ENCODE measurements around the gene DOK6. TPM values are rescaled to one million over a fixed set of nuclear protein-coding genes. Genes with fewer than 3 reads are reported as not detected.

Gene DOK6
- total RNA-seq, 2 donors from 2014 or later = 0.59 to 0.61 TPM

DNA sequence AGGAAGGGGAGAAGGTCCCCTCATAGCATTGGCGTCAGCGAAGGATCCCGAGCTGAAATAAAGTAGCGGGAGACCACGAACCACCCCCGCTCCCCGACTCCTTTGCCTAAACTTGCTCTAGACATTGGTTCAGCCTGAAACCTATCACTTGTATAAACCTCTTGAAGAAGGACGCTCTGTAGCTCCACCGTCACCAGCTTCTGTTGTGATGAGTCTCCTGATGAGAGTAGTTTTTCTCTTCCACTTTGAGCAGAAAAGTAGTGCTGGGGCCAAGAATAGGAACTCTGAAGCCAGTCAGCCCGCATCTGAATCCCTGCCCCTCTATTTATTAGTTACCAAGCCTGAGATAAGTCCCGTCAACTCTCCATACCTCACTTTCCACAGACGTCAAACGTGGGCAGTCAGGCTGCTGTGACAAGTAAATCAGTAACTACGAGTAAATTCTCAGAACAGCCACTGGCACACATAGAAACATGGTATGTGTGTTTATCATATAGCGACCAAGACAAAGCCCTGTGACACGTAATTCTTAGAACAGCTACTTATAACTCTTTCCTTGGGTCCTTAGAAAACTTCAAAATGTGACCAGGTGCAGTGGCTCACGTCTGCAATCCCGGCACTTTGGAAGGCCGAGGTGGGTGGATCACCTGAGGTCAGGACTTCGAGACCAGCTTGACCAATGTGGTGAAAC lies 485.3 kb downstream of the DOK6 start:
- Histone ChIP-seq H3K9ac (ENCODE audit: low read depth in 2 of 2, low read length in 2 of 2) (no peak overlapping the region), H3K4me3 (no peak overlapping the region), H3K27ac (no peak overlapping the region), H3K4me1 (no peaks in the 10 kb centered on the region), H3K27me3 (no peaks in the 10 kb centered on the region), H3K36me3 (no peaks in the 10 kb centered on the region), H3K9me3 (no peaks in the 10 kb centered on the region)
- no peak for DNase-seq
- TF ChIP-seq, protein P1, sequence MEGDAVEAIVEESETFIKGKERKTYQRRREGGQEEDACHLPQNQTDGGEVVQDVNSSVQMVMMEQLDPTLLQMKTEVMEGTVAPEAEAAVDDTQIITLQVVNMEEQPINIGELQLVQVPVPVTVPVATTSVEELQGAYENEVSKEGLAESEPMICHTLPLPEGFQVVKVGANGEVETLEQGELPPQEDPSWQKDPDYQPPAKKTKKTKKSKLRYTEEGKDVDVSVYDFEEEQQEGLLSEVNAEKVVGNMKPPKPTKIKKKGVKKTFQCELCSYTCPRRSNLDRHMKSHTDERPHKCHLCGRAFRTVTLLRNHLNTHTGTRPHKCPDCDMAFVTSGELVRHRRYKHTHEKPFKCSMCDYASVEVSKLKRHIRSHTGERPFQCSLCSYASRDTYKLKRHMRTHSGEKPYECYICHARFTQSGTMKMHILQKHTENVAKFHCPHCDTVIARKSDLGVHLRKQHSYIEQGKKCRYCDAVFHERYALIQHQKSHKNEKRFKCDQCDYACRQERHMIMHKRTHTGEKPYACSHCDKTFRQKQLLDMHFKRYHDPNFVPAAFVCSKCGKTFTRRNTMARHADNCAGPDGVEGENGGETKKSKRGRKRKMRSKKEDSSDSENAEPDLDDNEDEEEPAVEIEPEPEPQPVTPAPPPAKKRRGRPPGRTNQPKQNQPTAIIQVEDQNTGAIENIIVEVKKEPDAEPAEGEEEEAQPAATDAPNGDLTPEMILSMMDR (IDR thresholded peaks at IDR 0.05) = no peak
- intact Hi-C loops (cut with DNase I) = no loop called here

- Histone ChIP-seq H3K27me3 (no peaks in the 10 kb centered on the region), H3K9me3 (no peaks in the 10 kb centered on the region), H3K4me1 (no peaks in the 10 kb centered on the region), H3K36me3 (no peaks in the 10 kb centered on the region), H3K4me3 (no peak overlapping the region), H3K27ac (no peak overlapping the region), H3K9ac (ENCODE audit: low read depth in 2 of 2, low read length in 2 of 2) (no peak overlapping the region)
- no peak for DNase-seq
- intact Hi-C loops (cut with DNase I) = no loop called here
- TF ChIP-seq, protein P1 (IDR thresholded peaks at IDR 0.05) = no peak
These were observed 486.6 kb downstream of the DOK6 start for GRCh38 chr18:69887256-69887655.

DNA sequence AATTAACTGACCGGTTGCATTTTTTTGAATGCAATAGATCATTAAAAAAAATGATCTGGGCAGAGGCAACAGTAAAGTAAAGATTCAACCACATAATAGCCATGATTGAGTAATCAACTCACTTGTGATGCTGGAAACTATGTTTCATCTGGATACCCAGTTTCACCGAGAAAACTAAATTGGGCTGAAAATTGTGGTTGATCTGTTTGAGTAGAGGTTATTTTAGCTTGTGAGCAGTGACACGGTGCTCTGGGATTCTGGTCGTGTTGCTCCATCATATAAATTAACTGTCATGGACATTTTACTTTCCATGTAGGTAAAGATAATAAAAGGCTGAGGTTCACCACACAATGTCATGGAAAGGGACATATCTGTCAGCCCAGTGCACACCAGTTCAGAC lies 488.3 kb downstream of the DOK6 start:
- TF ChIP-seq, protein P1 (IDR thresholded peaks at IDR 0.05) = no peak
- intact Hi-C loops (cut with DNase I) = no loop called here
- H3K27me3 ChIP-seq = no peaks in the 10 kb centered on the region
- DNase-seq = no peak
- no peaks in the 10 kb centered on the region for H3K9me3 ChIP-seq
- no peak overlapping the region for H3K27ac ChIP-seq
- no peak overlapping the region for H3K4me3 ChIP-seq
- no peak overlapping the region for H3K9ac ChIP-seq (ENCODE audit: low read depth in 2 of 2, low read length in 2 of 2)
- H3K4me1 ChIP-seq = no peaks in the 10 kb centered on the region
- H3K36me3 ChIP-seq = no peaks in the 10 kb centered on the region

- Histone ChIP-seq H3K27me3 (no peaks in the 10 kb centered on the region), H3K27ac (no peak overlapping the region), H3K9me3 (no peaks in the 10 kb centered on the region), H3K36me3 (no peaks in the 10 kb centered on the region), H3K4me3 (no peak overlapping the region), H3K9ac (ENCODE audit: low read depth in 2 of 2, low read length in 2 of 2) (no peak overlapping the region), H3K4me1 (no peaks in the 10 kb centered on the region)
- intact Hi-C loops (cut with DNase I) = no loop called here
- TF ChIP-seq, protein P1 (IDR thresholded peaks at IDR 0.05) = no peak
- no peak for DNase-seq
These were observed 489.9 kb downstream of the DOK6 start for GRCh38 chr18:69890558-69890957.

DNA sequence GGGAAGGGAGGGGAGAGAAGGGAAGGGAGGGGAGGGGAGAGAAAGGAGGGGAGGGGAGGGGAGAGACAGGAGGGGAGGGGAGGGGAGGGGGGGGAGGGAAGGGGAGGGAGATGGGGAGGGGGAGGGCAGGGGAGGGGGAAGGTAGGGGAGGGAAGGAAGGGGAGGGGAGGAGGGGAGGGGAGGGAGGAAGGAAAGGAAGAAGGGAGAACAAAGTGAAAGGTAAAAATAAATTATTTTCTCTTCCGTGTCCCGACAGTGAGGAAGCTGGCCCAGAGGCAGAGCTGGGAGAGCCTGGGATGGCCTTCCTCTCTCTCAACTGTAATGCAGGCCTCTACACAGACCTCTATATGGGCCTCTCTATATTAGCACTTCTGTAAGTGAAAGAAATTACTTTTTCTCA lies 493.8 kb downstream of the DOK6 start:
- Histone ChIP-seq H3K4me1 (no peaks in the 10 kb centered on the region), H3K9me3 (no peaks in the 10 kb centered on the region), H3K9ac (ENCODE audit: low read depth in 2 of 2, low read length in 2 of 2) (no peak overlapping the region), H3K27ac (no peak overlapping the region), H3K36me3 (no peaks in the 10 kb centered on the region), H3K27me3 (no peaks in the 10 kb centered on the region), H3K4me3 (no peak overlapping the region)
- intact Hi-C loops (cut with DNase I) = no loop called here
- TF ChIP-seq, protein P1 (IDR thresholded peaks at IDR 0.05) = no peak
- no peak for DNase-seq

All from colonic mucosa (tissue), 4 donors.